Measurements from ENCODE around the gene HEXD. TPM values are rescaled to one million over a fixed set of nuclear protein-coding genes. Genes with fewer than 3 reads are reported as not detected.
"Not testable (repeated sequence)": the region's sequence is repeated elsewhere in the genome, so short reads cannot be mapped to it uniquely, and the experiment has no call there.

The HEXD gene
- total RNA-seq, 1 donor from 2014 or later, result 90.4 TPM

DNA sequence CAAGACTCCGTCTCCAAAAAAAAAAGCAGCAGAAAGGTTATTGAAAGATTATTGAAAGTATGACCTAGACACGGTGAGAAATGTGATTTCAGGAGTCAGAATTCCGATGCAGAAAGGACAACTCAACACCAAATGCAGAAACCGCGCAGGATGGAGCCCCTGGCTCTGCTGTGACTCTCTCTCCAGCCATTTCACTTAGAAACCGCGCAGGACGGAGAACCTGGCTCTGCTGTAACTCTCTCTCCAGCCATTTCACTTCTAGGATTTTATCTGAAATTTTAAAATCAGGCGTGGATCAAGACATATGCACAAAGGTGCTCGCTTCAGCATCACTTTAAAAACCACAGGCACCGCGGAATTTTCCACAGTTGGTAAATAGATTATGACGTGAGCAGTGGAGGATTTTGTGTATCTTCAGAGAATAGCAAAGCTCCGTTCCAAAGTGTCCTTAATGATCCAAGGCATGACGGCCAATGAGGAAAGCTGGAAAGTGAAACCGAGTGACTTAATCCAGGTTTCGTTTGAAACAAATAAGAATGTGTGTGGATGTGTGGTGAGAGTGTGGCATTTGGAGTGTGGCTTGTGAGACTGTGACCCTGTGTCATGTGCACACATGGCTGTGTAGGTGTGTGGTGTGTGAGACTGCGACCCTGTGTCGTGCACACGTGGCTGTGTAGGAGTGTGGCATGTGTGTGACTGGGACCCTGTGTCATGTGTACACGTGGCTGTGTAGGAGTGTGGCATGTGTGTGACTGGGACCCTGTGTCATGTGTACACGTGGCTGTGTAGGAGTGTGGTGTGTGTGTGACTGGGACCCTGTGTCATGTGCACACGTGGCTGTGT is 37.1 kb upstream of the HEXD start:
- H3K4me3 ChIP-seq, result no peak overlapping the region
- peaks cover 18% of the 10 kb centered on the region for H3K4me1 ChIP-seq
- TF ChIP-seq POLR2A (IDR thresholded peaks at IDR 0.05), result no peak
- no peak for TF ChIP-seq POLR2AphosphoS5 (IDR thresholded peaks at IDR 0.05; ENCODE audit: insufficient read depth in 1 of 2, low read depth in 1 of 2)
- TF ChIP-seq, protein P1, sequence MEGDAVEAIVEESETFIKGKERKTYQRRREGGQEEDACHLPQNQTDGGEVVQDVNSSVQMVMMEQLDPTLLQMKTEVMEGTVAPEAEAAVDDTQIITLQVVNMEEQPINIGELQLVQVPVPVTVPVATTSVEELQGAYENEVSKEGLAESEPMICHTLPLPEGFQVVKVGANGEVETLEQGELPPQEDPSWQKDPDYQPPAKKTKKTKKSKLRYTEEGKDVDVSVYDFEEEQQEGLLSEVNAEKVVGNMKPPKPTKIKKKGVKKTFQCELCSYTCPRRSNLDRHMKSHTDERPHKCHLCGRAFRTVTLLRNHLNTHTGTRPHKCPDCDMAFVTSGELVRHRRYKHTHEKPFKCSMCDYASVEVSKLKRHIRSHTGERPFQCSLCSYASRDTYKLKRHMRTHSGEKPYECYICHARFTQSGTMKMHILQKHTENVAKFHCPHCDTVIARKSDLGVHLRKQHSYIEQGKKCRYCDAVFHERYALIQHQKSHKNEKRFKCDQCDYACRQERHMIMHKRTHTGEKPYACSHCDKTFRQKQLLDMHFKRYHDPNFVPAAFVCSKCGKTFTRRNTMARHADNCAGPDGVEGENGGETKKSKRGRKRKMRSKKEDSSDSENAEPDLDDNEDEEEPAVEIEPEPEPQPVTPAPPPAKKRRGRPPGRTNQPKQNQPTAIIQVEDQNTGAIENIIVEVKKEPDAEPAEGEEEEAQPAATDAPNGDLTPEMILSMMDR (IDR thresholded peaks at IDR 0.05), result no peak
- H3K36me3 ChIP-seq, result no peaks in the 10 kb centered on the region
- no peak overlapping the region for H3K27ac ChIP-seq
- DNase-seq (ENCODE audit: extremely low spot score in 2 of 2), result no peak
- H3K9me3 ChIP-seq, result no peaks in the 10 kb centered on the region
- H3K27me3 ChIP-seq, result no peaks in the 10 kb centered on the region
- intact Hi-C loops (cut with DNase I), result no loop called here

DNA sequence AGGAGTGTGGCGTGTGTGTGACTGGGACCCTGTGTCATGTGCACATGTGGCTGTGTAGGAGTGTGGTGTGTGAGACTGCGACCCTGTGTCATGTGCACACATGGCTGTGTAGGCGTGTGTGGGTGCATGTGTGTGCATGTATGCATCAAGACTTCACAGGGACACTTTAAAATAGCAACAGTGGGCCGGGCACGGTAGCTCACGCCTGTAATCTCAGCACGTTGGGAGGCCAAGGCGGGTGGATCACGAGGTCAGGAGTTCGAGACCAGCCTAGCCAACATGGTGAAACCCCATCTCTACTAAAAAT is 36.5 kb upstream of the HEXD start:
- H3K4me3 ChIP-seq; H3K36me3 ChIP-seq; H3K9me3 ChIP-seq; H3K27ac ChIP-seq; intact Hi-C loops (cut with DNase I); DNase-seq (ENCODE audit: extremely low spot score in 2 of 2); H3K27me3 ChIP-seq: not testable (repeated sequence)
- H3K4me1 ChIP-seq, result peaks cover 22% of the 10 kb centered on the region

DNA sequence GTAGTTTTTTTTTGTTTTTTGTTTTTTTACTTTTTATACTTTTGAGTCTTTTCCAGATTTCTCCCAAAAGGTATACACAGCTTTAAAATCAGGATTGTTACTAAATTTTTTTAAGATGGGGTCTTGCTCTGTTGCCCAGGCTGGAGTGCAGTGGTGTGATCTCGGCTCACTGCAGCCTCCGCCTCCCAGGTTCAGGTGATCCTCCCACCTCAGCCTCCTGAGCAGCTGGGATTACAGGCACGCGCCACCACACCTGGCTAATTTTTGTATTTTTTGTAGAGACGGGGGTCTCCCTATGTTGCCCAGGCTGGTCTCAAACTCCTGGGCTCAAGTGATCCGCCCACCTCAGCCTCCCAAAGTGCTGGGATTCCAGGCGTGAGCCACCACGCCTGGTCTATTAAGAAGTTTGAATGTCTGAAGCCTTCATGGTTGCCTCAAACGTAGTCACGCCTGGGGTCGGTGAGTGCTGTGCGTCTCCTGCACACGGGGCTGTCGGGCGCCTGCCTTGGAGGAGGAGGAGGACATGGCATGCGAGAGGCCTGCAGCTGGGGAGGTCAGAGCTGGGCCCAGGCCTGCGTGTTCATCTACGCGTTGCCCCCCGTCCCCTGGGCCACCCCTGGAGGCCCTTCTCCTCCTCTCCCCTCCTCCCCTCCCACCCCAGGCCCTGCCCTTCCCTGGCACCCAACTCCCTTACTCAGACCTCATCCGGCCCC is 35.8 kb upstream of the HEXD start:
- H3K4me3 ChIP-seq; H3K36me3 ChIP-seq; DNase-seq (ENCODE audit: extremely low spot score in 2 of 2); H3K9me3 ChIP-seq; H3K27ac ChIP-seq; H3K27me3 ChIP-seq; intact Hi-C loops (cut with DNase I): not testable (repeated sequence)
- H3K4me1 ChIP-seq, result peaks cover 28% of the 10 kb centered on the region

DNA sequence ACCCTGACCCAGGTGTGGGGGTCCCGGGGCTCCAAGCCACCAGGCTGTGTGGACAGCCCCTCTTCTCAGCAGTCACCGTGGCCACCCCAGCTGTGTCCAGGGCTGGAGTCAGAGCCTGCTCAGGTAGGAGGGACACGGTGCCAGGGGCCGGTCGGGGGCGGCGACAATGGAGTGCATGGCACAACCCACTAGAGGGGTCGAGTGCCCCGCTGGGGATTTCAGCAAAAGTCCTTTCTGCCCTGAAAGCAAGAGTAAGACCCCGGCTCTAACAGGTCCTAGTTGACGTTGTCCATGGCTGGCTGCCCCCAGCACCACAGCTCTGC is 35.3 kb upstream of the HEXD start:
- intact Hi-C loops (cut with DNase I), result no loop called here
- Histone ChIP-seq H3K27ac (no peak overlapping the region), H3K27me3 (no peaks in the 10 kb centered on the region), H3K4me3 (no peak overlapping the region), H3K9me3 (no peaks in the 10 kb centered on the region), H3K36me3 (no peaks in the 10 kb centered on the region), H3K4me1 (peaks cover 28% of the 10 kb centered on the region)
- TF ChIP-seq POLR2A (IDR thresholded peaks at IDR 0.05) (no peak), POLR2AphosphoS5 (IDR thresholded peaks at IDR 0.05; ENCODE audit: insufficient read depth in 1 of 2, low read depth in 1 of 2) (no peak)
- TF ChIP-seq, protein P1 (IDR thresholded peaks at IDR 0.05), result no peak
- no peak for DNase-seq (ENCODE audit: extremely low spot score in 2 of 2)

DNA sequence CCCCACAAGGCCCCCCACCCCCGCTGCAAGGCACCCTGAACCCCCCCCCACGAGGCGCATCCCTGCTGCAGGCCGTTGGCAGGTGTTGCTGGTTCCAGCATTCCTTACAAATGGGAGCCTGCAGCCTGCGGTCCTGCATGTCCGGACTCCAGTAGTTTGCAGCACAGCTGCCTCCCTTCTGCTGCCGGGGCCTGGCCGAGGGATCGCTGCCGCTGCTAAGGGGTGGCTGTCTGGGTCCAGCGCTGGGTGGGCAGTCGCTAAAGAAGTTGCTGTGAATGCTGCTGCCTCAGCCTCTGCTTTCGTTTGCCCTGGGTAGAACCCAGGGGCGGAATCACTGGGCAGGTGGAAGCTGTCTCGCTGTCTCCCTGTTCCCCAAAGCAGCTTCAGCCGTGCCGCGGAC is 34.7 kb upstream of the HEXD start:
- H3K27ac ChIP-seq, result no peak overlapping the region
- H3K4me1 ChIP-seq, result peaks cover 28% of the 10 kb centered on the region
- H3K9me3 ChIP-seq, result no peaks in the 10 kb centered on the region
- no peak overlapping the region for H3K4me3 ChIP-seq
- no peaks in the 10 kb centered on the region for H3K27me3 ChIP-seq
- no peaks in the 10 kb centered on the region for H3K36me3 ChIP-seq
- no peak for DNase-seq (ENCODE audit: extremely low spot score in 2 of 2)
- TF ChIP-seq POLR2AphosphoS5 (IDR thresholded peaks at IDR 0.05; ENCODE audit: insufficient read depth in 1 of 2, low read depth in 1 of 2), result no peak
- no peak for TF ChIP-seq POLR2A (IDR thresholded peaks at IDR 0.05)
- TF ChIP-seq, protein P1 (IDR thresholded peaks at IDR 0.05), result no peak
- intact Hi-C loops (cut with DNase I), result no loop called here

DNA sequence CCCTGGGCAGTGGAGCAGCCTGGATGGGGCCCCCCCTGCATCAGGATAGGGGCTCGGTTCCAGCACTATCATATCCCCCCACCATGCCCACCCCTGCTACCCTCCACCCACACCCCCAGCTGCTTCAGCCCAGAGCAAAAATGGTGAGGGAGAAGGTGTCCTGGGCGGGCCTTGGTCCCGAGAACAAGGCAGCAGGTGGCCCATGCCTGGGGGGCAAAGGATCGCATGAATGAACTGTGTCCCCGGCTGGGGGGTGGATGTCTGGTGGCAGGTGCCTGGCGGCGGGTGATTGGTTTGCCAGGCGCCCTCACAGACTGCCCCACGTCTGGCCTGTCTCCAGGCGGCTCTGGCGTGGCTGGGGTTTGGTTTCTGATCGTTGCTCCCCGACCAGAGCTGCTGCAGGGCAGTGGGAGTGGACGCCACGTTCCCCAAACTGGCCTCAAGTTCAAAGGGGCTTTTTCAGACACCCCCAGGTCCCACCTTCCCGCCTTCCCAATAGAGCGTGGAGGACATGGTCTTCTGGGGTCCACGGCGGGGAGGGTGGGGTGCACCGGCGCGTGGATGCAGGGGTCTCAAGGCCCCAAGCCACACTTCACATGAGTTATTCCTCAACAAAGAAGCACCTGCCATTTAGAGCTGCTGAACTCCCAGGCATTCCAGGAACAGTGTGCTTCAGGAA is 34.0 kb upstream of the HEXD start:
- Histone ChIP-seq H3K4me1 (peaks cover 28% of the 10 kb centered on the region), H3K4me3 (no peak overlapping the region), H3K27me3 (no peaks in the 10 kb centered on the region), H3K27ac (no peak overlapping the region), H3K36me3 (no peaks in the 10 kb centered on the region), H3K9me3 (no peaks in the 10 kb centered on the region)
- DNase-seq (ENCODE audit: extremely low spot score in 2 of 2), result no peak
- intact Hi-C loops (cut with DNase I), result no loop called here
- TF ChIP-seq, protein P1 (IDR thresholded peaks at IDR 0.05), result no peak
- TF ChIP-seq POLR2A (IDR thresholded peaks at IDR 0.05) (no peak), POLR2AphosphoS5 (IDR thresholded peaks at IDR 0.05; ENCODE audit: insufficient read depth in 1 of 2, low read depth in 1 of 2) (no peak)

Data from vagina (tissue), 2 donors.